Heart left ventricle (tissue), 16 donors: ENCODE data around the gene NCR2. TPM values are rescaled to one million over a fixed set of nuclear protein-coding genes. Genes with fewer than 3 reads are reported as not detected.

Source experiments
- ATAC-seq, 4 donors: fragments of 200-7000 bp; cut with Tn5 transposase; one replicate each; pipeline ENCODE4 v1.9.1; 2020 to 2022; ENCODE audit warnings: moderate library complexity in 4 of 4, mild to moderate bottlenecking in 3 of 4, moderate number of reproducible peaks in 1 of 4
- DNase-seq, 5 donors: peaks; one replicate each; pipeline ENCODE4 v3.0.0-alpha.2; 2020
- H3K27ac ChIP-seq, 12 donors: fragments of 200-600 bp; sonication (generic) in 4 of 12; one replicate each; pipeline versions ENCODE4 v1.5.0 to v1.8.0; 2016 to 2022; ENCODE audit warnings: mild to moderate bottlenecking in 2 of 12
- H3K27me3 ChIP-seq, 9 donors: fragments of 200-600 bp; sonication (generic) in 2 of 9; one replicate each; pipeline versions ENCODE4 v1.5.1 to v1.8.0; 2016 to 2022; ENCODE audit warnings: mild to moderate bottlenecking in 3 of 9
- H3K36me3 ChIP-seq, 9 donors: fragments of 200-600 bp; sonication (generic) in 2 of 9; one replicate each; pipeline versions ENCODE4 v1.5.0 to v1.8.0; 2018 to 2022; ENCODE audit warnings: mild to moderate bottlenecking in 2 of 9
- H3K4me1 ChIP-seq, 12 donors: fragments of 200-600 bp; sonication (generic) in 4 of 12; one replicate each; pipeline versions ENCODE4 v1.5.0 to v1.8.0; 2016 to 2022; ENCODE audit warnings: mild to moderate bottlenecking in 3 of 12
- H3K4me3 ChIP-seq, 12 donors: fragments of 200-600 bp; sonication (generic) in 4 of 12; one replicate each; pipeline versions ENCODE4 v1.5.0 to v1.8.0; 2017 to 2022; ENCODE audit warnings: mild to moderate bottlenecking in 9 of 12, moderate library complexity in 4 of 12
- H3K9me3 ChIP-seq, 12 donors: fragments of 200-600 bp; sonication (generic) in 4 of 12; one replicate each; pipeline versions ENCODE4 v1.5.0 to v1.8.0; 2016 to 2022; ENCODE audit warnings: mild to moderate bottlenecking in 1 of 12
- CTCF ChIP-seq, 12 donors: fragments of 200-600 bp; sonication (generic) in 4 of 12; IDR thresholded peaks; one replicate each; pipeline versions ENCODE4 v1.5.0 to v1.8.0; 2018 to 2022; ENCODE audit warnings: antibody characterized with exemption in 12 of 12, mild to moderate bottlenecking in 5 of 12
- POLR2A ChIP-seq, 2 donors: fragments of 450-650 bp; IDR thresholded peaks; one replicate each; pipeline ENCODE4 v1.6.1; 2017; ENCODE audit warnings: antibody characterized with exemption in 2 of 2, mild to moderate bottlenecking in 2 of 2, moderate library complexity in 2 of 2
- WGBS, 4 donors: extraction: QIAGEN DNeasy Blood & Tissue Kit in 2 of 4; methylation state at CpG; one replicate each; pipeline versions ENCODE4 v1.1.5 to v1.1.7; 2013 to 2018; 5-methylcytosine and 5-hydroxymethylcytosine counted together
- intact Hi-C, 10 donors: fragments of 100-400 bp; cut with DNase I; formaldehyde crosslinking; loops; one replicate each; pipeline versions ENCODE4 v1.11.1 to v1.14.2; 2022
- polyA plus RNA-seq, 2 donors: library from polyadenylated mRNA; stranded (reverse); fragments of 200-250 nt; gene quantifications; one replicate each; pipeline ENCODE4 v1.2.3, GENCODE V29; 2013
- total RNA-seq, 9 donors: library from RNA; depleted of rRNA in 2 of 9; stranded (reverse); fragments of >200 nt in 2 of 9; fragmentation: NEBNext Ultra II Directional in 3 of 9; extraction: Animal tissue kit (Norgen Biotek cat#: 25700) in 3 of 9; gene quantifications; one replicate each; pipeline versions ENCODE4 v1.1.0 to v1.2.4, GENCODE V29; 2016 to 2023
- donor health status: ischemic (EF 13 %, LVEDD 7.1; RV severe dilation, severe dysfunction).
- donor health status: healthy with polysubstance abuse.
- donor health status: DM: no; HTN: yes; CAD: no.
- donor health status: DM: no; HTN: no; CAD: no.
- donor health status: ischemic (EF 25% LVEDD 6.9; RV normal size, moderate dysfunction).
- donor health status: ischemic (EF 25% LVEDD 5.7; RV mildly dilated, moderate dysfunction).
- donor health status: healthy.
- donor health status: DM: yes; HTN: yes; CAD: no.
- donor health status: ischemic (EF 35%, LVEDD 5.7; RV mildly dilated, moderate dysfunction).
- donor health status: nonischemic (EF 11% LVEDD 7.7; RV severe dilation, severe dysfunction).
- donor health status: DM: yes; HTN: yes; CAD: no.
- donor health status: PGD.
- donor health status: ischemic (EF 29% LVEDD 5.4; RV normal size, mild dysfunction).
- donor health status: nonischemic (EF 23%, LVEDD 6.1; RV moderate dilation, normal function).

The NCR2 gene
- total and polyA plus RNA-seq, 11 donors, result not detected

- Histone ChIP-seq H3K4me3 (no peak overlapping the region), H3K4me1 (no peaks in the 10 kb centered on the region), H3K27me3 (peaks cover 0 to 50% (median 8%) of the 10 kb centered on the region in 9 donors), H3K9me3 (peaks cover 0 to 5% (median 2%) of the 10 kb centered on the region in 12 donors), H3K27ac (no peak overlapping the region), H3K36me3 (no peaks in the 10 kb centered on the region)
- DNase-seq, result no peak
- no peak for TF ChIP-seq CTCF (IDR thresholded peaks at IDR 0.05)
- TF ChIP-seq POLR2A (IDR thresholded peaks at IDR 0.05), result no peak
- WGBS, 4 donors, result 46 to 59% (median 58%) methylated on average over 3 of the region's 3 CpGs
- ATAC-seq, result no peak
- intact Hi-C loops, result no loop called here
These were observed 17.9 kb downstream of the NCR2 start for GRCh38 chr6:41353333-41353732.

- Histone ChIP-seq H3K4me3 (no peak overlapping the region), H3K36me3 (no peaks in the 10 kb centered on the region), H3K9me3 (peaks cover 0 to 19% (median 8%) of the 10 kb centered on the region in 12 donors), H3K27me3 (peaks cover 0 to 32% (median 4%) of the 10 kb centered on the region in 9 donors), H3K27ac (no peak overlapping the region), H3K4me1 (no peaks in the 10 kb centered on the region)
- ATAC-seq, result no peak
- 71 to 75% (median 73%) methylated on average over 4 of the region's 4 CpGs for WGBS, 4 donors
- intact Hi-C loops, result no loop called here
- TF ChIP-seq POLR2A (IDR thresholded peaks at IDR 0.05), result no peak
- no peak for TF ChIP-seq CTCF (IDR thresholded peaks at IDR 0.05)
- no peak for DNase-seq
These were observed 20.5 kb downstream of the NCR2 start for GRCh38 chr6:41355952-41356351.

DNA sequence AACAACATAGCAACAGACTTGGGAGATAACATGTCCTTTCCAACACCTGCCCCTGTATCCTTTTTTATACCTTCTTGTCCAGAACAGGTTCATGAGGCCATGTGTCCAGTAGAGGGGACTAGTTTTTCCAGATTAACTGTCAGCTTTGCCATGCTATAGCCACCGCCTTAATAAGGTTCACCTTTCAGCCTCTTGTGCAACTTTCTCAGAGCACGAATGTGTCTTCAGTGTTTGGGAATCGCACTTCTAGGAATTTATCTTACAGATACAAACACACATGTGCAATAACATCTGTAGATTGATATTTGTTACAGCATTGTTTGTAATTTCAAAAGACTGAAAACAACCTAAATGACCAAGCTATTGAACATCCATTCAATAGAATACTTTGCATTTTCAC is 21.4 kb downstream of the NCR2 start:
- Histone ChIP-seq H3K27me3 (peaks cover 0 to 32% (median 4%) of the 10 kb centered on the region in 9 donors), H3K9me3 (peaks cover 0 to 28% (median 8%) of the 10 kb centered on the region in 12 donors), H3K4me1 (no peaks in the 10 kb centered on the region), H3K27ac (no peak overlapping the region), H3K36me3 (no peaks in the 10 kb centered on the region), H3K4me3 (no peak overlapping the region)
- intact Hi-C loops, result no loop called here
- WGBS, 4 donors, result 85 to 96% (median 86%) methylated on average over 3 of the region's 3 CpGs
- ATAC-seq (no peak), DNase-seq (no peak)
- no peak for TF ChIP-seq CTCF (IDR thresholded peaks at IDR 0.05)
- TF ChIP-seq POLR2A (IDR thresholded peaks at IDR 0.05), result no peak

- no peak for ATAC-seq
- Histone ChIP-seq H3K27me3 (peaks cover 0 to 31% (median 0%) of the 10 kb centered on the region in 9 donors), H3K27ac (no peak overlapping the region), H3K4me3 (no peak overlapping the region), H3K36me3 (no peaks in the 10 kb centered on the region), H3K4me1 (no peaks in the 10 kb centered on the region), H3K9me3 (peaks cover 0 to 37% (median 8%) of the 10 kb centered on the region in 12 donors)
- intact Hi-C loops, result no loop called here
- WGBS, 4 donors, result 78 to 93% (median 88%) methylated on average over 7 of the region's 7 CpGs
- DNase-seq, result no peak
- no peak for TF ChIP-seq CTCF (IDR thresholded peaks at IDR 0.05)
- TF ChIP-seq POLR2A (IDR thresholded peaks at IDR 0.05), result no peak
These were observed 23.1 kb downstream of the NCR2 start for GRCh38 chr6:41358503-41358902.
